HL-60 (cell line): ENCODE measurements around the gene COPB1.

ENCODE experiments used
- POLR2AphosphoS5 ChIP-seq: IDR thresholded peaks from 2 replicates; pipeline ENCODE4 v1.6.1; 2012; ENCODE audit warnings: low read depth
- SPI1 ChIP-seq: IDR thresholded peaks from 2 replicates; pipeline ENCODE4 v1.6.1; 2012; ENCODE audit warnings: low read depth, mild to moderate bottlenecking, borderline replicate concordance
- TF ChIP-seq, protein P1 (sequence below): IDR thresholded peaks from one replicate; pipeline ENCODE4 v1.5.1; 2011; ENCODE audit warnings: low read length, control low read depth, inconsistent platforms; ENCODE audit not compliant: insufficient read depth
- TF ChIP-seq, protein P2 (sequence below): IDR thresholded peaks from 2 replicates; pipeline ENCODE4 v1.6.1; 2012; ENCODE audit warnings: low read depth; ENCODE audit not compliant: insufficient replicate concordance

DNA sequence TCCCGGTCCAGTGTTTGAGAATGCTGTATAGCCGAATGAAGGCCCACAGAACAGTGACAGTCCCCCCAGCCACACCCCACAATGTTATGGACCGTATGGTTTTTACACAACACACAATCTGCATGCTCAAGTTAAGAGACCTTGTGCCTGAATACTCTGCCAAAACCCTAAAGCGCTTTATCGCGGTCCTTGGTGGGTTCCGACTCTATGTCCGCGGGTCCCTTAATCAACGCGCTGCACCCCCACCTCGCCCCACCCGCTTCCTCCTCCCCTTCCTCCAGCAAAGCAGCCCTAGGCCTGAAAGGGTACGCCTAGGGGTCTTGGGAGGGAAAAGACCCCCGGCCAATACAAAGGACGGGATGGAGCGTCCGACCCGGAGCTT is 442 bp downstream of the COPB1 start:
- TF ChIP-seq, protein P1, sequence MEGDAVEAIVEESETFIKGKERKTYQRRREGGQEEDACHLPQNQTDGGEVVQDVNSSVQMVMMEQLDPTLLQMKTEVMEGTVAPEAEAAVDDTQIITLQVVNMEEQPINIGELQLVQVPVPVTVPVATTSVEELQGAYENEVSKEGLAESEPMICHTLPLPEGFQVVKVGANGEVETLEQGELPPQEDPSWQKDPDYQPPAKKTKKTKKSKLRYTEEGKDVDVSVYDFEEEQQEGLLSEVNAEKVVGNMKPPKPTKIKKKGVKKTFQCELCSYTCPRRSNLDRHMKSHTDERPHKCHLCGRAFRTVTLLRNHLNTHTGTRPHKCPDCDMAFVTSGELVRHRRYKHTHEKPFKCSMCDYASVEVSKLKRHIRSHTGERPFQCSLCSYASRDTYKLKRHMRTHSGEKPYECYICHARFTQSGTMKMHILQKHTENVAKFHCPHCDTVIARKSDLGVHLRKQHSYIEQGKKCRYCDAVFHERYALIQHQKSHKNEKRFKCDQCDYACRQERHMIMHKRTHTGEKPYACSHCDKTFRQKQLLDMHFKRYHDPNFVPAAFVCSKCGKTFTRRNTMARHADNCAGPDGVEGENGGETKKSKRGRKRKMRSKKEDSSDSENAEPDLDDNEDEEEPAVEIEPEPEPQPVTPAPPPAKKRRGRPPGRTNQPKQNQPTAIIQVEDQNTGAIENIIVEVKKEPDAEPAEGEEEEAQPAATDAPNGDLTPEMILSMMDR, result no peak
- TF ChIP-seq POLR2AphosphoS5 (no peak), SPI1 (no peak)
- TF ChIP-seq, protein P2, sequence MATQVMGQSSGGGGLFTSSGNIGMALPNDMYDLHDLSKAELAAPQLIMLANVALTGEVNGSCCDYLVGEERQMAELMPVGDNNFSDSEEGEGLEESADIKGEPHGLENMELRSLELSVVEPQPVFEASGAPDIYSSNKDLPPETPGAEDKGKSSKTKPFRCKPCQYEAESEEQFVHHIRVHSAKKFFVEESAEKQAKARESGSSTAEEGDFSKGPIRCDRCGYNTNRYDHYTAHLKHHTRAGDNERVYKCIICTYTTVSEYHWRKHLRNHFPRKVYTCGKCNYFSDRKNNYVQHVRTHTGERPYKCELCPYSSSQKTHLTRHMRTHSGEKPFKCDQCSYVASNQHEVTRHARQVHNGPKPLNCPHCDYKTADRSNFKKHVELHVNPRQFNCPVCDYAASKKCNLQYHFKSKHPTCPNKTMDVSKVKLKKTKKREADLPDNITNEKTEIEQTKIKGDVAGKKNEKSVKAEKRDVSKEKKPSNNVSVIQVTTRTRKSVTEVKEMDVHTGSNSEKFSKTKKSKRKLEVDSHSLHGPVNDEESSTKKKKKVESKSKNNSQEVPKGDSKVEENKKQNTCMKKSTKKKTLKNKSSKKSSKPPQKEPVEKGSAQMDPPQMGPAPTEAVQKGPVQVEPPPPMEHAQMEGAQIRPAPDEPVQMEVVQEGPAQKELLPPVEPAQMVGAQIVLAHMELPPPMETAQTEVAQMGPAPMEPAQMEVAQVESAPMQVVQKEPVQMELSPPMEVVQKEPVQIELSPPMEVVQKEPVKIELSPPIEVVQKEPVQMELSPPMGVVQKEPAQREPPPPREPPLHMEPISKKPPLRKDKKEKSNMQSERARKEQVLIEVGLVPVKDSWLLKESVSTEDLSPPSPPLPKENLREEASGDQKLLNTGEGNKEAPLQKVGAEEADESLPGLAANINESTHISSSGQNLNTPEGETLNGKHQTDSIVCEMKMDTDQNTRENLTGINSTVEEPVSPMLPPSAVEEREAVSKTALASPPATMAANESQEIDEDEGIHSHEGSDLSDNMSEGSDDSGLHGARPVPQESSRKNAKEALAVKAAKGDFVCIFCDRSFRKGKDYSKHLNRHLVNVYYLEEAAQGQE, result no peak
